ENCODE measurements around the gene POLE4.

The POLE4 gene

DNA sequence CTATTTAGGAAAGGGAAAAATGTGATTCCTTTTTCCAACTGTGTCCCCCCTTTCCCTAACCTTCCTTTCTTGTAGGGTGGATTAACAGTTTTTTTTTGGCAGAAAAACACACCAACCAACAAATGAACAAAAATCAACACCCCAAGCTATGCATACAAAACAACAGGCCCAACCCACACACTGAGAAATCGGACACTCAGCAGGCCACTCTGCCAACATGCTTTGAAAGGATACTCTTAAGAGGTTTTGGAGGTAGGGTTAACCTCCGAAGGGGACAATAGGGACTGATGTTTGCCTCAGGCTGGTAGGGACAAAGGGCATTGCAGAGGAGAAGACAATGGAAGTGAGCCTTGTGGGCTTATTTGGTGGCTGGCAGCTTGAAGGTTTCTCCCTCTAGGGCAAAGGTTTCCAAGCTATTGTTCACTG lies 33.1 kb upstream of the POLE4 start:
- no peaks in the 10 kb centered on the region for H3K27me3 ChIP-seq (ENCODE audit: control insufficient read depth, insufficient read depth, low read length)
- H3K36me3 ChIP-seq (ENCODE audit: control insufficient read depth, insufficient read depth, low read length) = no peaks in the 10 kb centered on the region
- no peak overlapping the region for H3K9ac ChIP-seq (ENCODE audit: low read length)
- no peak overlapping the region for H3K4me3 ChIP-seq (ENCODE audit: low read length)
- H3K27ac ChIP-seq (ENCODE audit: low read depth, low read length) = no peak overlapping the region
- no peaks in the 10 kb centered on the region for H3K4me1 ChIP-seq (ENCODE audit: control insufficient read depth, insufficient read depth, low read length)

DNA sequence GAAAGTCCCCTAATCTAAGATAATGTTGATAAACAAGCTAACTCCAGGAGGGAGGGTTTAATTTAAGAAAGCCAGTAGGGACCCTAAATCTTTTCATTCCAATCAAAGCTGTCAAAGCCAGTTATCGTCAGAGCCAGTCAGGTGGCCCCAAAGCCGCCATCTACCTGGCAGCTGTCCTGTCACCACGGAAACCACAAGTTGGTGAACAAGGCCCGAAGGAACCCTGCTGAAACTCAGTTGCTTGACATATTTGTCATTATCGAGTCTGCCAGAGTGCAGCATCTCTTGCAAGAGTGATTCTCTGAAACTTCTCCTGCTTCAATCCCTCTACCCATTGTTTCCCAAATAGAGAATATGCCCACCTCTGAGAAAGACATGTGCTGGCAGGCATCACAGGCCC lies 30.8 kb upstream of the POLE4 start:
- H3K9ac ChIP-seq (ENCODE audit: low read length) = no peak overlapping the region

DNA sequence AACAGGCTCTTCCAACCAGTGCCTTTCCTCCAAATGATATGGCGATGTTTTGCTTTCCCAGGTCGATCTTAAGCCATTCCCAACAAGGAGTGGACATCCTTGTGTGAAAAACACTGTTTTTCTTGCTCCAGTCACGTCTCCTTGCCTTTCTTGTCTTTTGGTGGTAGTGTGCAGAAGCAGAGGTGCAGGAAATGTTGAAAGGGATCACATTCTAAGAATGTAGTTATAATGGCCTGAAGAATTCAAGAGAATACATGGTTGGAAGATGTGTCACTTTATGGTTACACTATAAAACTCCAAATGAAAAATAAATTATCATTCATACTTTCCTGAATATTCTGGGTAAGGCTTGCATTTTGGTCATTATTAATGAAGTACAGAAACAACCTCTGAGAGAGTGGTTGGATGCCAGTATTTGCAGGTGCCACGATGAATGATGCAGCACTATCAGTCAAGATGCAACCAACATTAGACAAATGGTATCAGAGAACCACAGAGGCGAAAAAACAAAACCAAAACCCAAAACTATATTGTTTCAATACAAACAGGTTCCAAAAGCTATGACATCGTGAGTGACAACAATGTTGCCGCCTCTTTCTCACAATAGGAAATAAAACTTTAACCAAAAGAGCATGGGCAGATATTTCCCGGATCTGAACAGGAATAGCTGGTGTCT lies 27.5 kb upstream of the POLE4 start:
- no peaks in the 10 kb centered on the region for H3K36me3 ChIP-seq (ENCODE audit: control insufficient read depth, insufficient read depth, low read length)
- no peaks in the 10 kb centered on the region for H3K27me3 ChIP-seq (ENCODE audit: control insufficient read depth, insufficient read depth, low read length)
- H3K27ac ChIP-seq (ENCODE audit: low read depth, low read length) = no peak overlapping the region
- H3K4me3 ChIP-seq (ENCODE audit: low read length) = no peak overlapping the region
- no peak overlapping the region for H3K9ac ChIP-seq (ENCODE audit: low read length)
- no peaks in the 10 kb centered on the region for H3K4me1 ChIP-seq (ENCODE audit: control insufficient read depth, insufficient read depth, low read length)

More for the DNA sequence above, 30.8 kb upstream of the POLE4 start:
- Histone ChIP-seq H3K27me3 (ENCODE audit: control insufficient read depth, insufficient read depth, low read length) (no peaks in the 10 kb centered on the region), H3K27ac (ENCODE audit: low read depth, low read length) (no peak overlapping the region), H3K4me3 (ENCODE audit: low read length) (no peak overlapping the region), H3K4me1 (ENCODE audit: control insufficient read depth, insufficient read depth, low read length) (no peaks in the 10 kb centered on the region), H3K36me3 (ENCODE audit: control insufficient read depth, insufficient read depth, low read length) (no peaks in the 10 kb centered on the region)

DNA sequence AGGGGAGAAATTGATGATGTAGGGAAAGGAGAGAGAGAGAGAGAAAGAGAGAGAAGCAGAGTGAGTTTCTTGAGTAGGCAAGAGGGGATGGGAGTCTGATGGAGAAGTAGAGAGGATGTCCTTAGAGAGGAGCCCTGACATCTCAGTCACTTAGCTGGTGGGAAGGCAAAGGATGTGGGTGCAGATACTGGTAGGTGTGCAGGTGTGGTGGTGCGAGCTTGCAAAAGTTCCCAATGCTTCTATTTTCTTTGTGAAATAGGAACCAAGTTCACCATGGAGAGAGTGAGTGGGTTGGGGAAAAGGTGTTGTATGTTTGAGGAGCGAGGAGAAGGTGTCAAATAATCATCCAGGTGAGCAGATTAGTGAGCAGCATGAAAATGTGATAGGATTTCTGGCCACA lies 26.5 kb upstream of the POLE4 start:
- no peaks in the 10 kb centered on the region for H3K27me3 ChIP-seq (ENCODE audit: control insufficient read depth, insufficient read depth, low read length)
- H3K27ac ChIP-seq (ENCODE audit: low read depth, low read length) = no peak overlapping the region
- H3K36me3 ChIP-seq (ENCODE audit: control insufficient read depth, insufficient read depth, low read length) = no peaks in the 10 kb centered on the region
- H3K4me1 ChIP-seq (ENCODE audit: control insufficient read depth, insufficient read depth, low read length) = no peaks in the 10 kb centered on the region
- H3K9ac ChIP-seq (ENCODE audit: low read length) = no peak overlapping the region
- H3K4me3 ChIP-seq (ENCODE audit: low read length) = no peak overlapping the region

DNA sequence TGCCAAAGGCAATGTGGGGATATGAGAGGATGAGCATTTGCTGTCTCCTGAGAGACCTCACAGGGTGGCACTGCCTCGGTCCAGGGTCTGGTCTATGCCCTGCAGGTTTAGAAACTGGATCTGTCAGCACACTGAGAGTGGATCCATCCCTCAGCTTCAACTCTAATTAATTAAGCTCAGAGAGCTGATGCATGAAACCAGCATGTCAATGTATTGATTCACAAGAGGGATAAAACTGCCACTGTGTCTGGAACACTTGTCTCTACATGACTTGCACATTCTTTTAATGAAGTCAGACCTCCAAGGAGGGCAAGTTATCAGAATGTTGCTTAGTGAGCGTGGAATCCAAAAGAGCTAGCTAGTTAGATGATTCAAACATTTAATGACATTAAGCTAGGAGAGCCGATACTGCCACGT lies 22.5 kb upstream of the POLE4 start:
- H3K36me3 ChIP-seq (ENCODE audit: control insufficient read depth, insufficient read depth, low read length) = no peaks in the 10 kb centered on the region

DNA sequence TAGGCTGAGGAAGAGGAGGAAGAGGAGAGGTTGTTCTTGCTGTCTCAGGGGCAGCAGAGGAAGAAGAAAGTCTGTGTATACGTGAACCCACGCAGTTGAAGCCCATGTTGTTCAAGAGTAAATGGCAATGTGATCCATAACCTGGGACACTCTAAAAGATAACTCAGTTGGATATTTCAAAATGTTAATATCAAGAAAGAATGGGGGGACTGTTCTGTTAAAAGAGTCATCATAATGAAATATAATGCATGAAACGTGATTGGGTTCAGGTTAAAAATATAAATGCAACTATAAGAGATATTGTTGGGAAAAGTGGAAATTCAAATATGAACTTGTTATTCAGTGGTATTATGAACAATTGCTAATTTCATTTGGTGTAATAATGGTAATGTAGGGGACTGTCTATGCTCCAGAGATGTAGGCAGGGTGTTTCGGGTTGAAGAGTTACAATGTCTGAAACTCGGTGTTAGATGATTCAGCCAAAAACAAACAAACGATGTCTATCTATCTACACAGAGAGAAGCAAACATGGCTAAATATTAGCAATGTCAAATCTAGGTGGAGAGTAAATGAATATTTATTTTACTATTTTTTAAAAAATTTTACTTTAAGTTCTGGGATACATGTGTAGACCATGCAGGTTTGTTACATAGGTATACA lies 21.1 kb upstream of the POLE4 start:
- H3K4me1 ChIP-seq (ENCODE audit: control insufficient read depth, insufficient read depth, low read length) = no peaks in the 10 kb centered on the region
- no peaks in the 10 kb centered on the region for H3K27me3 ChIP-seq (ENCODE audit: control insufficient read depth, insufficient read depth, low read length)

More for the DNA sequence above, 22.5 kb upstream of the POLE4 start:
- no peaks in the 10 kb centered on the region for H3K27me3 ChIP-seq (ENCODE audit: control insufficient read depth, insufficient read depth, low read length)
- H3K9ac ChIP-seq (ENCODE audit: low read length) = no peak overlapping the region
- H3K4me1 ChIP-seq (ENCODE audit: control insufficient read depth, insufficient read depth, low read length) = no peaks in the 10 kb centered on the region
- no peak overlapping the region for H3K27ac ChIP-seq (ENCODE audit: low read depth, low read length)
- no peak overlapping the region for H3K4me3 ChIP-seq (ENCODE audit: low read length)

DNA sequence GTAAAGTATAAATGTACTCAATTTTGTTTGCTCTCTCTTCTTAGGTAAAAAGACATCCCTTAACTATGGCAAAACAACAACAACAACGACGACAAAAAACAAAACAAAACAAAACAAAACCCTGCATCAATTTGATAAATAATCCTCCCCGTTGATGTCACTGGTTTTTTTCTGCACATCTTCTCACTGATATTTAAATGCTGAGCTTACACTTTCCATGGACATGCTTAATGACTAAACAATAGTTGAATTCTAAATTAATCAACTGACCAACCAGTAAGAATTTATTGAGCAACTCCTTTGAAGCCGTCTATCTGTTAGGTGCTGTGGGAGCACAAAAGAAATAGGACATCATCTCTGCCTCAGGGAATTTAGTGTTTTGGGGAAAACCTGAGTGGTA lies 20.2 kb upstream of the POLE4 start:
- no peak overlapping the region for H3K4me3 ChIP-seq (ENCODE audit: low read length)
- no peak overlapping the region for H3K27ac ChIP-seq (ENCODE audit: low read depth, low read length)
- no peaks in the 10 kb centered on the region for H3K36me3 ChIP-seq (ENCODE audit: control insufficient read depth, insufficient read depth, low read length)
- no peaks in the 10 kb centered on the region for H3K4me1 ChIP-seq (ENCODE audit: control insufficient read depth, insufficient read depth, low read length)
- H3K9ac ChIP-seq (ENCODE audit: low read length) = no peak overlapping the region
- H3K27me3 ChIP-seq (ENCODE audit: control insufficient read depth, insufficient read depth, low read length) = no peaks in the 10 kb centered on the region

More for the DNA sequence above, 21.1 kb upstream of the POLE4 start:
- Histone ChIP-seq H3K4me3 (ENCODE audit: low read length) (no peak overlapping the region), H3K27ac (ENCODE audit: low read depth, low read length) (no peak overlapping the region), H3K36me3 (ENCODE audit: control insufficient read depth, insufficient read depth, low read length) (no peaks in the 10 kb centered on the region), H3K9ac (ENCODE audit: low read length) (no peak overlapping the region)

DNA sequence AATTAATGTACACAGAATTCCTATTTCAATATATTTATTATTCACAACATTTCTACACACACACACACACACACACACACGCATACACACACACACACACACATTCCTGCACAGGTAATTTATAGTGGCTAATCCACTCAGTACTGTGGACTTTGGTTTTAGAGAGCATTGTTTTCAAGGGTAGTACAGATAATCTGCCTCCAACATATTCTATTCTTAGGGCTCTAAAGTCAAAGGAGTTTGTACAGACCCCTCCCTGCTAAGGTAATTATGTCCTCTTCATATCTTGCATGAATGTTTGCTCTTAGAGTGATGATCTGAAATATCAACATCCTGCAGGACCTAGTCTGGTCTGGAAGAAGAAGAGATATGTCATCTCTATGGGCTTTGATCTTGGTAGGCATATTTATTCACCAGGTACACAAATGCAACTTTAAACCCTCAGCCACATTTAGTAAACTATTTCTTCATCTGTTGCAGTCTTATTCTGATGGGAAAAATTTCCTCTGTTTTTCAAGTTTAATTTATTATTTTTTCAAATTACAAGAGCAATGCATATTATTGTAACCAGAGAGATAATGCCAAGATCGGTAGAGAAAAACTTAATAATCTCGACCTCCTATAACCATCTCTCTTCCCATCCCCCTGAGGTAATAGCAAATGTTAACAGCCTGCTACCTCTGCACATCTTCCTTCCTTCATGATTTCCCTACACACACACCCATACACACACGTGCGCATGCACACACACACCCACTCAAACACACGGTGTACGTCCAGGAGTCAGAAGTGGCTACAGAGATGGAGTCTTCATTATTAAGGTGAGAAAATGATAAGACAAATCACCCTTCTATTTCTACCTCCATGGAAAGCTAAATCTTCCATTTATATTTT lies 18.3 kb upstream of the POLE4 start:
- no peaks in the 10 kb centered on the region for H3K27me3 ChIP-seq (ENCODE audit: control insufficient read depth, insufficient read depth, low read length)
- H3K4me3 ChIP-seq (ENCODE audit: low read length) = no peak overlapping the region
- H3K27ac ChIP-seq (ENCODE audit: low read depth, low read length) = no peak overlapping the region
- no peak overlapping the region for H3K9ac ChIP-seq (ENCODE audit: low read length)
- H3K36me3 ChIP-seq (ENCODE audit: control insufficient read depth, insufficient read depth, low read length) = no peaks in the 10 kb centered on the region
- no peaks in the 10 kb centered on the region for H3K4me1 ChIP-seq (ENCODE audit: control insufficient read depth, insufficient read depth, low read length)

DNA sequence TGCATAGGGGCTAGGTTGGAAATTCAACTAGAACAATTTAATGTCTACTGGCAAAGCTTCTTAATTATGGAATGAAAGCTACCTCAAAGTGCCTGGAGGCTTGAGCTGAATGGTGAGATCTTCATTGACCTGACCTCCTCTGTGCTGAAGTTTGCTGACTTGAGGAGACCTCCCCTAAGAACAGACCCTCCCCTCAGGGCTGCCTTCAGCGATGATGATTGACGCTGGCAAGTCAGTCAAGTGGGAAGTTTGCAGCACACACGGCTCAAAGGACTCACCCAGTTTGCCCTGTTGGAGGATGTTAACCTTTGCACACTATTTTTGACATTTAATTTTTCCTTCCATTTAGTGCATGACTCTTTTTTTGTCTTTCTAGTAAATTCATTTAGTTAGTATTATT lies 17.2 kb upstream of the POLE4 start:
- Histone ChIP-seq H3K36me3 (ENCODE audit: control insufficient read depth, insufficient read depth, low read length) (no peaks in the 10 kb centered on the region), H3K4me1 (ENCODE audit: control insufficient read depth, insufficient read depth, low read length) (no peaks in the 10 kb centered on the region), H3K27me3 (ENCODE audit: control insufficient read depth, insufficient read depth, low read length) (no peaks in the 10 kb centered on the region), H3K27ac (ENCODE audit: low read depth, low read length) (no peak overlapping the region), H3K9ac (ENCODE audit: low read length) (no peak overlapping the region), H3K4me3 (ENCODE audit: low read length) (no peak overlapping the region)

DNA sequence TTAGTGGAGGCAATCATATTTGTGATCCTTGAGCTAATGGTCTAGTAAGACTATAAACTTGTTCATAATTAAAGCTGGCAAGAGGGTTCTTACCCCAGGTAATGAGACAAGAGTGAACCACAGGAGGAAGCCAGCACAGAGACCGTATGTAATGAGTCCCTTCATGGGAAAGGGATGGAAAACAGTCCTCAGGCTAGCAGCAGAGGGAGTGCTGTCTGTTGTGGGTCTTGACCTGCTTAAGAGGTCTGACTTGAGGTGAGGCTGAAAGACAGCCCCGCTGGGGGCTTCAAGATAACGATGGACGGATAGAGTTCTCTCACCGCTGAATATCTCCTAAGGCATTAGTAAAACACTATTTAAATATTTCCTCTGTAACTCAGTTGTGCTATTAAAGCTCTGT lies 16.2 kb upstream of the POLE4 start:
- Histone ChIP-seq H3K36me3 (ENCODE audit: control insufficient read depth, insufficient read depth, low read length) (no peaks in the 10 kb centered on the region), H3K9ac (ENCODE audit: low read length) (no peak overlapping the region), H3K27me3 (ENCODE audit: control insufficient read depth, insufficient read depth, low read length) (no peaks in the 10 kb centered on the region), H3K4me1 (ENCODE audit: control insufficient read depth, insufficient read depth, low read length) (no peaks in the 10 kb centered on the region), H3K4me3 (ENCODE audit: low read length) (no peak overlapping the region), H3K27ac (ENCODE audit: low read depth, low read length) (no peak overlapping the region)

DNA sequence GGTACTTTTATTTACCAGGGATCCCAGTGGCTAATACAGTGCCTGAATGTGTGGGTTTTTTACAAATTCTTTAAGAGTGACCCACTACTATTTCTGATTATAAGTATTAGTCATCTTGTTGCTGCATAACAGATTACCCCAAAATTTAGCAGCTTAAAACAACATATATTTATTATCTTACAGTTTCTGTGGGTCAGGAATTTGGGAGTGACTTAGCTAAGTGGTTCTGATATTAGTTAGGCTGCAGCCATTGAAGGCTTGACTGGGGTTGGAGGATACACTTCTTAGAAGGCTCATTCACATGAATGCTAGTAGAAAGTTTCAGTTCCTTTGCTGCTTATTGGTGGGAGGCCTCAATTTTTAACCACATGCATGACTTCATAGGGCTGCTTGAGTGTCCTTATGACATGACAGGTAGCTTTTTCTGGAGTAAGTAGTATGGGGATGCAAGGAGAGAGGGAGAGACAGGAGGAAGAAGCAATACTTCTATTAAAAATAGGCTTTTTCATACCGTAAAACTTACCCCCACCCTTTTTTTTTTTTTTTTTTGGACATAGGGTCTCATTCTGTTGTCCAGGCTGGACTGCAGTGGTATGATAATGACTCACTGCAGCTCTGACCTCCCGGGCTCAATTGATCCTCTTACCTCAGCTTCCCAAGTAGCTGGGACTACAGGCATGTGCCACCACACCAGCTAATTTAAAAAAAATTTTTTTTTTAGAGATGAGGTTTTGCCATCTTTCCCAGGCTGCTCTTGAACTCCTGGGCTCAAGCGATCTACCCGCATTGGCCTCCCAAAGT lies 13.3 kb upstream of the POLE4 start:
- no peaks in the 10 kb centered on the region for H3K36me3 ChIP-seq (ENCODE audit: control insufficient read depth, insufficient read depth, low read length)
- no peaks in the 10 kb centered on the region for H3K27me3 ChIP-seq (ENCODE audit: control insufficient read depth, insufficient read depth, low read length)
- no peaks in the 10 kb centered on the region for H3K4me1 ChIP-seq (ENCODE audit: control insufficient read depth, insufficient read depth, low read length)
- no peak overlapping the region for H3K9ac ChIP-seq (ENCODE audit: low read length)
- H3K4me3 ChIP-seq (ENCODE audit: low read length) = no peak overlapping the region
- no peak overlapping the region for H3K27ac ChIP-seq (ENCODE audit: low read depth, low read length)

DNA sequence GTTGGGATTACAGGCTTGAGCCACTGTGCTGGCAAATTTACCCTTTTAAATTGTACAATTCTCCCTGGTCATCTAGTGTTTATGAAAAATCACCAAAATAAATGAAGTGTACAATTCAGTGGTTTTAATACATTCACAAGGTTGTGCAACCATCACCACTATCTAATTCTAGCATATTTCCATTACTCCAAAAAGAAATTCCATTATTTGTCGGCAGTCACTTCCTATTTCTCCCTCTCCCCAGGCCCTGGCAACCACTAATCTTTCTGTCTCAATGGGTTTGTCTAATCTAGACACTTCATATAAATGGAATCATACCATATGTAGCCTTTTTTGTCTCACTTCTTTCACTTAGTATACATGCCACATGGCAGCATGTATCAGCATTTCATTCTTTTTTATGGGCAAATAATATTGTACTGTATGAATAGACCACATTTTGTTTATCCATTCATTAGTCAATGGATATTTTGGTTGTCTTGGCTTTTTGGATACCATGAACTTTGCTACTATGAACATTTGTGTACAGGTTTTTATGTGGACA lies 12.6 kb upstream of the POLE4 start:
- no peaks in the 10 kb centered on the region for H3K36me3 ChIP-seq (ENCODE audit: control insufficient read depth, insufficient read depth, low read length)
- H3K4me3 ChIP-seq (ENCODE audit: low read length) = no peak overlapping the region
- H3K9ac ChIP-seq (ENCODE audit: low read length) = no peak overlapping the region
- H3K27me3 ChIP-seq (ENCODE audit: control insufficient read depth, insufficient read depth, low read length) = no peaks in the 10 kb centered on the region
- H3K27ac ChIP-seq (ENCODE audit: low read depth, low read length) = no peak overlapping the region
- H3K4me1 ChIP-seq (ENCODE audit: control insufficient read depth, insufficient read depth, low read length) = no peaks in the 10 kb centered on the region
